H1 (cell line): Measurements from ENCODE around the gene KRTAP4-12. TPM values are rescaled to one million over a fixed set of nuclear protein-coding genes. Genes with fewer than 3 reads are reported as not detected.
"Not testable (repeated sequence)": the region's sequence is repeated elsewhere in the genome, so short reads cannot be mapped to it uniquely, and the experiment has no call there.

Experiments
- CTCF ChIA-PET: fragments of 300-600 bp; sonication (Branson Sonifier 250); formaldehyde crosslinking; loops from one replicate; lab custom pipeline; 2021; ENCODE audit not compliant: partially characterized antibody; lab: Charles Lee
- POLR2A ChIA-PET: fragments of 300-600 bp; sonication (Branson Sonifier 250); formaldehyde crosslinking; loops from one replicate; lab custom pipeline; 2021; ENCODE audit warnings: inconsistent platforms; ENCODE audit not compliant: partially characterized antibody; lab: Charles Lee
- DNase-seq, 2 experiments: peaks; one replicate each; pipeline versions ENCODE4 v3.0.0 to v3.0.0-alpha.2; 2010 to 2022; ENCODE audit warnings: low spot score in 2 of 2, low read depth in 1 of 2, mixed read lengths in 1 of 2
- FAIRE-seq: peaks from 2 replicates; lab custom pipeline; 2011; peaks lifted over from hg19 to GRCh38; lab: Jason Lieb, UNC
- H2AFZ ChIP-seq: 2 replicates; pipeline ENCODE4 v1.8.1; 2012; ENCODE audit warnings: low read length, inconsistent platforms
- H2AK5ac ChIP-seq: 2 replicates; pipeline ENCODE4 v1.6.1; 2013; ENCODE audit warnings: low read depth, low read length
- H2BK120ac ChIP-seq: replicated peaks from 2 replicates; pipeline ENCODE3; 2013; ENCODE audit warnings: low read depth, low read length, inconsistent platforms
- H2BK12ac ChIP-seq: 2 replicates; pipeline ENCODE4 v1.6.1; 2013; ENCODE audit warnings: low read depth, low read length
- H2BK15ac ChIP-seq: 2 replicates; pipeline ENCODE4 v1.6.1; 2013; ENCODE audit warnings: low read length
- H2BK20ac ChIP-seq: 2 replicates; pipeline ENCODE4 v1.6.1; 2013; ENCODE audit warnings: low read length
- H2BK5ac ChIP-seq: 2 replicates; pipeline ENCODE4 v1.6.1; 2013; ENCODE audit warnings: low read depth, low read length
- H3K14ac ChIP-seq: 2 replicates; pipeline ENCODE4 v1.6.1; 2013; ENCODE audit warnings: inconsistent platforms; ENCODE audit not compliant: insufficient read length
- H3K18ac ChIP-seq: 2 replicates; pipeline ENCODE4 v1.6.1; 2013; ENCODE audit warnings: low read length; ENCODE audit errors: extremely low read depth
- H3K23ac ChIP-seq: 2 replicates; pipeline ENCODE4 v1.6.1; 2013; ENCODE audit warnings: inconsistent platforms; ENCODE audit not compliant: insufficient read length
- H3K23me2 ChIP-seq: 2 replicates; pipeline ENCODE4 v1.6.1; 2013; ENCODE audit warnings: low read depth, low read length
- H3K27ac ChIP-seq: 2 replicates; pipeline ENCODE4 v1.6.1; 2011; ENCODE audit warnings: low read depth, low read length, inconsistent platforms
- H3K27me3 ChIP-seq, 4 experiments: replicated peaks in 1 of 4; 1 replicate in 1 of 4; 2 replicates in 3 of 4; pipeline versions ENCODE4 v1.6.1 to v1.8.1; 2011 to 2013; ENCODE audit warnings: low read length in 3 of 4, mild to moderate bottlenecking in 3 of 4, inconsistent platforms in 2 of 4, mixed read lengths in 2 of 4, moderate library complexity in 1 of 4; ENCODE audit not compliant: control insufficient read depth in 3 of 4, insufficient read depth in 3 of 4; ENCODE audit errors: extremely low read depth in 1 of 4
- H3K36me3 ChIP-seq, 4 experiments: 2 replicates each; pipeline versions ENCODE4 v1.6.1 to v1.8.1; 2011 to 2013; ENCODE audit warnings: mild to moderate bottlenecking in 4 of 4, low read length in 3 of 4, moderate library complexity in 2 of 4, control low read depth in 1 of 4, inconsistent platforms in 1 of 4; ENCODE audit not compliant: insufficient read depth in 4 of 4, control insufficient read depth in 2 of 4
- H3K4ac ChIP-seq: replicated peaks from 2 replicates; pipeline ENCODE3; 2013; ENCODE audit warnings: low read length, low read depth, mixed read lengths, inconsistent platforms; ENCODE audit not compliant: insufficient read length
- H3K4me1 ChIP-seq, 4 experiments: replicated peaks in 1 of 4; 1 replicate in 1 of 4; 2 replicates in 3 of 4; pipeline versions ENCODE4 v1.6.1 to v1.8.1; 2011 to 2013; ENCODE audit warnings: low read length in 3 of 4, inconsistent platforms in 2 of 4, mixed read lengths in 1 of 4; ENCODE audit not compliant: insufficient read depth in 4 of 4, control insufficient read depth in 3 of 4
- H3K4me2 ChIP-seq, 2 experiments: 2 replicates each; pipeline versions ENCODE4 v1.6.1 to v1.8.1; 2011 to 2013; ENCODE audit warnings: low read depth in 2 of 2, low read length in 2 of 2, control low read depth in 1 of 2, inconsistent platforms in 1 of 2, mild to moderate bottlenecking in 1 of 2; ENCODE audit not compliant: insufficient read depth in 1 of 2
- H3K4me3 ChIP-seq, 4 experiments: fragments of 200-600, 300-600 bp in 1 of 4; sonication (generic), shearing (Covaris generic), sonication (Bioruptor Twin) in 1 of 4; 2 replicates each; pipeline versions ENCODE4 v1.5.1 to v1.8.1; 2011 to 2016; ENCODE audit warnings: low read length in 4 of 4, low read depth in 3 of 4, control low read depth in 2 of 4, inconsistent platforms in 2 of 4, mild to moderate bottlenecking in 2 of 4, mixed read lengths in 1 of 4, moderate library complexity in 1 of 4; ENCODE audit not compliant: insufficient read depth in 2 of 4; ENCODE audit errors: extremely low read depth in 1 of 4
- H3K56ac ChIP-seq: replicated peaks from 2 replicates; pipeline ENCODE3; 2013; ENCODE audit warnings: low read depth, mild to moderate bottlenecking, mixed read lengths, low read length, inconsistent platforms; ENCODE audit not compliant: insufficient read length
- H3K79me1 ChIP-seq: 2 replicates; pipeline ENCODE4 v1.6.1; 2013; ENCODE audit warnings: low read depth, low read length, control low read depth
- H3K79me2 ChIP-seq, 2 experiments: 2 replicates each; pipeline versions ENCODE4 v1.6.1 to v1.8.1; 2012 to 2013; ENCODE audit warnings: low read length in 2 of 2, mild to moderate bottlenecking in 2 of 2, inconsistent platforms in 1 of 2; ENCODE audit not compliant: insufficient read depth in 2 of 2, control insufficient read depth in 1 of 2
- H3K9ac ChIP-seq, 4 experiments: replicated peaks in 1 of 4; 1 replicate in 1 of 4; 2 replicates in 3 of 4; pipeline versions ENCODE4 v1.6.1 to v1.8.1; 2011 to 2013; ENCODE audit warnings: low read depth in 3 of 4, low read length in 3 of 4, control low read depth in 2 of 4, mild to moderate bottlenecking in 2 of 4, moderate library complexity in 2 of 4, inconsistent platforms in 1 of 4; ENCODE audit errors: extremely low read depth in 1 of 4
- H3K9me3 ChIP-seq, 2 experiments: 2 replicates each; pipeline versions ENCODE4 v1.6.1 to v1.8.1; 2012 to 2013; ENCODE audit warnings: mild to moderate bottlenecking in 2 of 2, moderate library complexity in 2 of 2, control low read depth in 1 of 2, inconsistent platforms in 1 of 2, low read depth in 1 of 2, low read length in 1 of 2, mixed read lengths in 1 of 2; ENCODE audit not compliant: insufficient read depth in 2 of 2
- H4K20me1 ChIP-seq, 2 experiments: replicated peaks in 1 of 2; 2 replicates each; pipeline versions ENCODE3 to v1.8.1; 2011 to 2013; ENCODE audit warnings: inconsistent platforms in 2 of 2, low read length in 2 of 2, mild to moderate bottlenecking in 1 of 2; ENCODE audit not compliant: insufficient read depth in 2 of 2, control insufficient read depth in 1 of 2
- H4K5ac ChIP-seq: 2 replicates; pipeline ENCODE4 v1.6.1; 2013; ENCODE audit warnings: low read length, low read depth, mixed read lengths, inconsistent platforms; ENCODE audit not compliant: insufficient read length
- H4K8ac ChIP-seq: 2 replicates; pipeline ENCODE4 v1.8.0; 2013; ENCODE audit warnings: mild to moderate bottlenecking, moderate library complexity, low read length, inconsistent platforms; ENCODE audit not compliant: insufficient read depth; ENCODE audit errors: extremely low read depth
- H4K91ac ChIP-seq: replicated peaks from 2 replicates; pipeline ENCODE3; 2013; ENCODE audit warnings: low read length, mixed read lengths, inconsistent platforms; ENCODE audit not compliant: insufficient read length
- PHF8 ChIP-seq: fragments of 200-600 bp; sonication (generic); conservative IDR thresholded peaks from 2 replicates; pipeline ENCODE4 v1.7.1; 2012; ENCODE audit warnings: low read depth, mild to moderate bottlenecking, inconsistent platforms, low read length, moderate library complexity
- RFX5 ChIP-seq: IDR thresholded peaks from 2 replicates; pipeline ENCODE4 v1.6.1; 2011; ENCODE audit warnings: low read depth, low read length, improper control_type of control experiment, borderline replicate concordance
- RXRA ChIP-seq: IDR thresholded peaks from 2 replicates; pipeline ENCODE4 v1.6.1; 2011; ENCODE audit warnings: low read depth, mild to moderate bottlenecking, low read length, moderate library complexity; ENCODE audit not compliant: insufficient read depth
- WGBS, 2 experiments: shearing (Covaris generic) in 1 of 2; methylation state at CpG; one replicate each; pipeline versions ENCODE4 v1.1.6 to v1.1.7; 2013 to 2015; ENCODE audit warnings: low lambda C conversion rate in 2 of 2, mixed read lengths in 2 of 2, inconsistent platforms in 1 of 2, low coverage in 1 of 2, missing lambda C conversion rate in 1 of 2; ENCODE audit not compliant: insufficient replicate concordance in 2 of 2, insufficient coverage in 1 of 2, insufficient read length in 1 of 2; ENCODE audit errors: extremely low coverage in 1 of 2, missing lambda C conversion rate in 1 of 2; 5-methylcytosine and 5-hydroxymethylcytosine counted together
- polyA plus RNA-seq, 7 experiments: library from polyadenylated mRNA; depleted of rRNA in 3 of 7; stranded (reverse) in 5 of 7; unstranded in 2 of 7; fragments of >200 nt in 5 of 7; fragments of 200-250 nt in 2 of 7; gene quantifications; 1 replicate in 5 of 7; 2 replicates in 1 of 7; 4 replicates in 1 of 7; pipeline versions ENCODE4 v1.2.1 to v1.2.3, GENCODE V29; 2011 to 2013; ENCODE audit warnings: missing spikeins in 2 of 7, mixed read lengths in 2 of 7
- total RNA-seq: library from RNA; stranded (reverse); fragmentation: NEBNext Ultra II Directional; extraction: Animal tissue kit (Norgen Biotek cat#: 25700); gene quantifications from 2 replicates; pipeline ENCODE4 v1.2.1, GENCODE V29; 2021
- TF ChIP-seq, protein P1 (sequence below): IDR thresholded peaks from 2 replicates; pipeline ENCODE4 v1.6.1; 2012; ENCODE audit warnings: low read length, inconsistent platforms

KRTAP4-12 gene
- total and polyA plus RNA-seq, 2 of the 8 experiments (the other 6 are each of a cell fraction or from before 2014, with no cell fraction given) = not detected

DNA sequence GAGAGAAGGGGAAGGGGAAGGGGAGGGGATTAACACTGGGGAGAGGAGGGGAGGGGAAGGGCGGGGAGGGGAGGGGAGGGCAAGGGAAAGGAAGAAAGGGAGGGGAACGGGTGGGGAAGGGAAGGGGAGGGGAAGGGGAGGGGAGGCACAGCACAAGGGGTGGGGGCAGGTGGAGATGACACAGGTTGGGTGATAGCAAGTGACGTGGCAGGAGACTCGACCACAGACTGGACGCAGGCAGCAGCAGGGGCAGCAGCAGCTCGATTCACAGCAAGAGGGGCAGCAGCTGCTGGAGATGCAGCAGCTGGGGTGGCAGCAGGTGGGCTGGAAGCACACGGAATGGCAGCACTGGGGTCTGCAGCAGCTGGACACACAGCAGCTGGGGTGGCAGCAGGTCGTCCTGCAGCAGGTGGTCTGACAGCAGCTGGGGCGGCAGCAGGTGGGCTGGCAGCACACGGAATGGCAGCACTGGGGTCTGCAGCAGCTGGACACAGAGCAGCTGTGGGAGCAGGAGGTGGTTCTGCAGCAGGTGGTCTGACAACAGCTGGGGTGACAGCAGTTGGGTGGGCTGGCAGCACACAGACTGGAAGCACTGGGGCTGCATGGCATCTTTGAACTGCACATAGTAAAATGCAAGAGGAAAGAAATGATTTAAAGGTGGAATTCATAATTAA lies 22.3 kb downstream of the KRTAP4-12 start, which contains the start of gene KRTAP4-16 (continued):
- TF ChIP-seq PHF8 = no peak
- TF ChIP-seq RXRA = no peak
- TF ChIP-seq, protein P1, sequence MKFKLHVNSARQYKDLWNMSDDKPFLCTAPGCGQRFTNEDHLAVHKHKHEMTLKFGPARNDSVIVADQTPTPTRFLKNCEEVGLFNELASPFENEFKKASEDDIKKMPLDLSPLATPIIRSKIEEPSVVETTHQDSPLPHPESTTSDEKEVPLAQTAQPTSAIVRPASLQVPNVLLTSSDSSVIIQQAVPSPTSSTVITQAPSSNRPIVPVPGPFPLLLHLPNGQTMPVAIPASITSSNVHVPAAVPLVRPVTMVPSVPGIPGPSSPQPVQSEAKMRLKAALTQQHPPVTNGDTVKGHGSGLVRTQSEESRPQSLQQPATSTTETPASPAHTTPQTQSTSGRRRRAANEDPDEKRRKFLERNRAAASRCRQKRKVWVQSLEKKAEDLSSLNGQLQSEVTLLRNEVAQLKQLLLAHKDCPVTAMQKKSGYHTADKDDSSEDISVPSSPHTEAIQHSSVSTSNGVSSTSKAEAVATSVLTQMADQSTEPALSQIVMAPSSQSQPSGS = no peak
- no peak for TF ChIP-seq RFX5

DNA sequence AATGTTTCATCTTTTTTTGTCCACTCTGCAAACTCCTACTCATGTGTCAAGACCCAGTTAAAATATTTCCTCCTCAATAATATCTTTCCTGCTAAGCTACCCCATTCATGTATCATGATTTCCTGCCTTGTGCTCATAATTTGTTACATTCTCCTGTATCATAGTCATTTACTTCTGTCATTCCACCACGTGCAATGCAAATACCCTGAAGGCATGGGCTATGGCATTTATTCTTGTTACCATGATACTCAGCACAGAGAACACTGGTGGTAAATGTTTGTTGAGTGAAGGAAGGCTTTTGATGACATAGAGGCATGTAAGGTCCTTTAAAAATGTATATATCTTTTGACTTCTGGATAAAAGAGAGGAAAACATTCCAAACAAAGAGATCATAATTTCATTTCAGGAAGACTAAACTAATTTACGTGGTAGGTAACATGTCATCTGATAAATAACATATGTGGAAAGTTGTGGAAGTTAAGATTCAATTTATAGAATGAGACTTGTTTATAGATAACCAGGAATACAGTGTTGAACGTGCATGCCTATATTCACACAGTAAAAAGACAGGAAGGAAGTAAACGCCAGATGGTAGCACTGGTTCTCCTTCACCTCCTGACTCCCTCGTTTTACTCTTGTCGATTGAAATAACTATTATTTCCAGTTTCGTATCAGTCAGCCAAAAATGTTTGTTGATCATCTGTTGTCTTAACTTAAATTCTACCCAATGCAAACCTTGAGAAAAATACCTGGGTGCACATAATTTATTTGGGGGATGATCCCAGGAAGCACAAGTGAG lies 24.1 kb downstream of the KRTAP4-12 start:
- WGBS, 2 experiments = 90% methylated on average over 7 of the region's 7 CpGs; no CpG with 5 or more reads in 1 of the 2 experiments
- POLR2A ChIA-PET, H2BK20ac ChIP-seq, H3K18ac ChIP-seq, H3K4ac ChIP-seq, H4K5ac ChIP-seq, H2AFZ ChIP-seq, CTCF ChIA-PET, H4K8ac ChIP-seq, H2BK15ac ChIP-seq, DNase-seq, H3K27me3 ChIP-seq, H2AK5ac ChIP-seq, H3K4me1 ChIP-seq, H3K56ac ChIP-seq, H3K23me2 ChIP-seq, H2BK12ac ChIP-seq, H4K20me1 ChIP-seq, H3K79me2 ChIP-seq, H3K4me3 ChIP-seq, H3K9me3 ChIP-seq, H3K14ac ChIP-seq, H3K79me1 ChIP-seq, H3K23ac ChIP-seq, H3K9ac ChIP-seq, H4K91ac ChIP-seq, FAIRE-seq, H3K4me2 ChIP-seq, H3K36me3 ChIP-seq, H2BK5ac ChIP-seq, H2BK120ac ChIP-seq, H3K27ac ChIP-seq: not testable (repeated sequence)
